HG02885 (cell line): ENCODE data around the gene LMTK2.

Source experiments
- ATAC-seq: cut with Tn5 transposase; IDR thresholded peaks from one replicate; pipeline ENCODE4 v1.9.1; 2021; ENCODE audit warnings: mild to moderate bottlenecking; ENCODE audit not compliant: unreplicated experiment, poor library complexity

Gene LMTK2

GRCh38 chr7:98135984-98136383 is 29.3 kb downstream of the LMTK2 start:
- no peak for ATAC-seq

- ATAC-seq = no peak
These were observed 29.8 kb downstream of the LMTK2 start for GRCh38 chr7:98136423-98136822.

GRCh38 chr7:98137134-98137825 is 30.6 kb downstream of the LMTK2 start:
- ATAC-seq = no peak

DNA sequence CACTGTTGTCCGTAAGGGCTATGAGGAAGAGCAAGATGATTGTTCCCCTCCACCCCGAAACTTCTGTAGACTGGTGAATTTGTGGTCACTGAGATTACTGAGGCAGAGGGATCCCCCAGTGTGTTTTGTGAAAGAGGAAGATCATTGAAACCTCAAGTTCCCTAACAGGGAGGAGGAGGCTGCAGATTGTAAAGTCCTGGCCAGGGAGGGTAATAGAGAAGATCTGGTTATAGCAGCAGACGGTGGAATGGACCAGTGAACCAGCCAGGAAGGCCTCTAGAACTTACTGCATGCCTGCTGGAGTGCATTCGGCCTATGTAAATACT is 31.1 kb downstream of the LMTK2 start:
- peak; percentile 70 for ATAC-seq

- ATAC-seq = no peak
These were observed 32.0 kb downstream of the LMTK2 start for GRCh38 chr7:98138672-98139071.

DNA sequence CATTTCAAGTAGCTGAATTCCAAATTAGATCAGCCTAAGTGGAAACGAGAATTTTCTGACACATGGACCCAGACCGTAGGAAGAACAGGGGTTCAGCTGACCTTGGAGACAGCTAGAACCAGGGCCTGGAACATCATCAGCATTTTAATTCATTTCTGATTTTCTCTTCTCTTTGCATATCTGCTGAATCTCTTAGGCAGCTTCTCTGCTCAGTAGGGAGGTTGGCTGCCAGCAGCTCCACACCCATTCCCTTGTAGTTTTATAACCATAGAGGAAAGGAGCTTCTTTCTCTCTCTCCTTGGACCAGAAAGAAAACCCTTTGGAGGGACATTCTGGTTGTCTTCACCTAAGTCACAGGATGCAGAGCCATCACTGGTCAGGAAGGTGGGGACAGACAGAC is 36.0 kb downstream of the LMTK2 start:
- no peak for ATAC-seq

DNA sequence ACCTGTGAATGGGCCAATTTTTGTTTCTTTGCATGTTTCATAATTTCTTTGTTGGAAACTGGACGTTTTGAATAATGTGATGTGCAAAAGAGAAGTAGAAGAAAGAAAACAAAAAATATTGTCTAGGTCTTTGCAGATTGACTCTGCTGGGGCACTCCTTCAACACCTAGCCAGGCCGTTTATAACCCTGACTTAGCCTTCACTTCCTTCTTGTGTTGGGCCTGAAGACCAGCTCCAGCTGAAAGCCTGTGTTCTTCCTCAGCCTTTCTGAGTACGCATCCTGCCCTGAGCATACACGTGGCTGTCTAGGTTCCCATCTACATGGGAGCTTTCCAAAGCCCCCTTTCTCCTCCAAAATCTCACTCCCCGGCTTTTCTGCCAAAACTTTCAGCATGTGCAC is 41.9 kb downstream of the LMTK2 start:
- ATAC-seq = no peak

DNA sequence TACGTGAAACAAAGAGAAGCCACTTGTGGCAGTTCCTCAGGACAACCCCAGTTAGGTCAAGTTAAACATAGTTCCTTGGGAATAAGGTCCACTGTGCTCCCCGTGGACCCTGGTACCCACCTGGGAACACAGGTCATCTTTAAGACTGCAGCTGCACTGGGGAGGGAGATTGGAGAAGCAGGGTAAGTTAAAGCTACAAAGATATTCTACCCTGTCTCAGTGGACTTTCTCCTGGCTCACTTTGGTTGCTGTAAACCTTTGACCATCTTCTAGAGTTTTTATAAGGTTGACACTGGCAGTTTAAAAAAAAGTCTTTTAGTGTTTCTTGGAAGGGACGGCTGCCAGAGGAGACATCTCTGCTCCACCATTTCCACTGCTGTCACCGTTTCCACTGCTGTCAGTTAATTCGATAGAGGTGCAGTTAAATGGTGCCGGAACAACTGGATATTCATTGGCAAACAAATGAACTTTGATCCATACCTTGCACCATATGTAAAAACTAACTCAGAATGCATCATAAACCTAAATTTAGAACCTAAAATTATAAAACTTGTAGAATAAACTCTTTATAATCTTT is 42.5 kb downstream of the LMTK2 start:
- ATAC-seq = no peak

DNA sequence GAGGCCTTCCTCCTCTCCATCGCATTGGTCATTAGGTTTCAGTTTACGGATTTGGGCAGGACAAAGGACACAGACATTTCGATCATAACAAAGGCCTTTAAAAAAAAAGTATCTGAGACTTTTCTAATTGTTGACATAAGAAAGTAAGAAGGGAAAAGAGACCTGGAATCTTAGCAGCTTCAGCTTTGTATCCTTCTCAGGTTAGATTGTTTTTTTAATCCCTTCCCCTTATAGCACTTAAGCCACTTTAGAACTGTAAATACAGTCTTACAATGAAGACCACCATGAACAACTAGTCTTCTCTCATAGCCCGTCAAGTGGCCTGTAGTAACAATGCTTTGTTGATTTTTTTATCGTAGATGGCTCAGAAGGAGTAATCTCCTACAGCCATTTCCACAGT is 45.2 kb downstream of the LMTK2 start:
- no peak for ATAC-seq

- no peak for ATAC-seq
These were observed 50.0 kb downstream of the LMTK2 start for GRCh38 chr7:98156700-98157099.

GRCh38 chr7:98157761-98158160 is 51.1 kb downstream of the LMTK2 start:
- no peak for ATAC-seq

DNA sequence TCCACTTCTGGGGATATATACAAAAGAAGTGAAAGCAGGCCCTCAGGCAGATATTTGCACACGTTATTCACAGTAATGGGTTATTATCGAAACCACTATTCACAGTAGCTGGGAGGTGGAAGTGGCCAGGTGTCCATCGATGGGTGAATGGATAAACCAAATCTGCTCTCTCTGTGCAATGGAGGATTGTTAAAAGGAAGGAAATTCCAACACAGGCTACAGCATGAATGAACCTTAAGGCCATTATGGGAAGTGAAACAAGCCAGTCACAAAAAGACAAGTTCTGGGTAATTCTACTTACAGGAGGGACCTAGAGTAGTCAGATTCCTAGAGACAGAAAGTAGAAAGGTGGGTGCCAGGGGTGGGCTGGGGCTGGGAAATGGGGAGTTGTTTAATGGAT is 56.1 kb downstream of the LMTK2 start:
- ATAC-seq = no peak

- no peak for ATAC-seq
These were observed 56.6 kb downstream of the LMTK2 start for GRCh38 chr7:98163269-98163668.

DNA sequence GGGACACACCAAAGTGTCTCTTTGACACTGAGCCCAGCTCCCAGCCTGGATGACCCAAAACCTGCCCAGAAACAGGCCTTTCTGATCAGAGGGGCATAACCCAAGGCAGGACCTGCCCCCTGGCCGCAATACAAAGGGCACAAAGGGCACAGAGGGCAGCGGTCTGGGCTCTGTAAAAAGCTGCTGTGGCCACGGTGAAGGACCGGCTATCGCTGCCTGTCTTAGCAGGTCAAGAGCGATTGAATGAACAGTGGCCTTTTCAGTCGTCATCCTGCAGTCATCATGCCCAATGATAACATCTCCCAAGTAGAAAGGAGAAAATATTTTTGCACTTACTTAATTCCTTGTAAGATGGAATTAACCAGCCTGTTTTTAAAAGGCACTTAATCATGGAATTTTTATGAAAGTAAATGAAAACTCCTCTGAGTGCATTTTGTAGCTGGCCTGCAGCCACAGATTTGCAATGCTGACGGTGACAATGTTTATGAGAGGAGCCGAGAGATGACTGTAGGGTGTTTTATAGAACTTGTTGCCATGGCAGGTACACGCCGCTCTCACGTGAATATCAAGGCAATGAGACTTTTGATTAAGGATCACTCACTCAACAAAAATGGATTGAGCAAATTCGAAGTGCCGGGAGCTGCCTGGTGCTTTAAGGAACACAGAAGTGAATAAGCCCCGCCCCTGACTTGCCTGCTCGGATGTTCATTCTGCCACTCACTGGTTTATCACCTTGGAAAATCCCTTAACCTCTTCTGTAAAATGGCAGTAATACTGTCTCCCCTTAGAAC is 57.2 kb downstream of the LMTK2 start:
- ATAC-seq = no peak

- peak; percentile 73 for ATAC-seq
These were observed 59.4 kb downstream of the LMTK2 start for GRCh38 chr7:98165827-98166667.

DNA sequence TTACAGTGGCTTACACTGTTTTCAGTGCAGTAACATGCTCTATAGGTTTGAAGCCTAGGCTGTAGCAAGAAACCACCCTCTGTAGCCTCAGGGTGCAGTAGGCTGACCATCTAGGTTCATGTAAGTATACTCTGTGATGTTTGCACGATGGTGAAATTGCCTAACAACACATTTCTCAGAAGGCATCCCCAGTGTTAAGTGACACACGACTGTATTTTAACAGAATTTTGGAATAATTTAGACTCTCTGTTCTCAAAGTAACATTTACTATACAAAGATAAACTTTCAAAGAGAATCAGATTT is 60.0 kb downstream of the LMTK2 start:
- ATAC-seq = no peak

DNA sequence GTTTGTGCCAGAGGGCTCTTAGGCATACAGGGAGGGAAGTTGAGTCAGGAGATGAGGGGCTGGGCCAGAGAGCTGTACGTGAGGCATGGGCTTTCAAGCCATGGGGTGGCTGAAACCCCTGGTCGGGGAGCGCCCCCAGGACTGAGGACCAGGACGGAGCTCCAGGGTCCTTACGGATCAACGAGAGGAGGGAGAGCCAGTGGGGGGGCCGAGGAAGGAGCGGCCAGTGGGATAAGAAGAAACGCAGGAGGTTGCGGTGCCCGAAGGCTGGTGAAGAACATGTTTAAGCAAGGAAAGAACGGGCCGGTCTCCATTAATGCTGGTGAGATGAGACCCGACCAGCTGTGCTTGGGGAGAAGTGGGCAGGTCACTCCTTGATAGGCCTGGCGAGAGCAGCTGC is 61.0 kb downstream of the LMTK2 start:
- no peak for ATAC-seq

GRCh38 chr7:98168181-98168903 is 61.7 kb downstream of the LMTK2 start:
- peak; percentile 74 for ATAC-seq

DNA sequence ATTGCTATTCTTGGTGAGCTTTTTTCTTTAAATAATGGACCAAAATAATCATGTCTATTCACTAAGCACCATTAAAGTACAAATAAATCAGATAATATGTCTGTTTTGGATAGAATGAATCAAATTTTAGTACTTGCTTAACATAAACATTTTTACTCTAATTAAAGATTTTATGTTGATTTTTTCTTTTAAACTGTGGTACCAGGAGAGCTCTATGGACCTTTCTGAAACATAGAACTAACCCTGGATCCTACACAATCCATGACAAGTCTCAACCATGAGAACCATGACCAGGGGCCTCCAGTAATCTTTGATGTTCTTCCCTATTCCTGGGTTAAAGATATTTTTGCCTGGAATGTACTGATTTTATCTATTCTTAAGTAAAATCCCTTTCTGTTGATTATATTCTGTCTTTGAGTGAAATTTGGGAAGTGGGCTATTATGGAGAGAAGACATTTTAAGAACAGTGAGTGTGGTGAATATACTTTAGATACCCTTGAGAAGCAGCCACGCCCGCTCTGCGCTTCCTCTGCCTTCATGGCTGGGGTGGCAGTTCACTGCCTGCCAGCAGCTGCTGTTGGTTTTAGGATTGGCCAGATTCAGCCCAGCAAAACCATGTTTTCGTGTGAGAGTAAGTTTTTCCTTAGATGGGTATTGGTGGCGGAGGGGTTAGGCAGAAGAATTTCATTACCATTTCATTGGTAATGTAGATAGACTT is 62.4 kb downstream of the LMTK2 start:
- ATAC-seq = no peak

DNA sequence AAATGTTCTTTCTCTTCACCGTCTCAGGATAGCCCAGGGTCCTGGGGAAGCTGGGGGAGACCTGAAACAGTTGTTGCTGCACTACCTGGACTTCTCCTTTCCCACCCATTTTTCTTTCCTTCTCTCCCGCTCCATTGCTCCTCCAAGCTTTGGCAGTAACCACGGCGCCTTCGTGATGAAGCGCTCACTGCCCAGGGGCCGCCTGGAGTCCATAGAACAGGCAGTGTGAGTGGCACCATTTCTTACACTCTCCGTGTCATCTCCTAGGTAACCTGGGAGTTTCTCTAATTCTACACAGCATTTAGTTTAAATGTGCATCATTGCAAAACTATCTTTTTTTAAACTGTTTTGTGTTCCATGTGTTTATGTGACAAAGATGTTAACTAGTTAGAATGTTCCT is 64.3 kb downstream of the LMTK2 start:
- ATAC-seq = no peak
